Renal cortex interstitium (tissue), 11 donors: Measurements from ENCODE around the gene ACTRT2. TPM values are rescaled to one million over a fixed set of nuclear protein-coding genes. Genes with fewer than 3 reads are reported as not detected.

Experiments used
- DNase-seq, 11 donors: peaks; one replicate each; pipeline ENCODE4 v3.0.0-alpha.2; 2013; ENCODE audit warnings: low read depth in 9 of 11, low spot score in 4 of 11; ENCODE audit errors: extremely low read depth in 1 of 11
- polyA plus RNA-seq, 3 donors: library from polyadenylated mRNA; unstranded; fragments of 120-200 nt; gene quantifications; one replicate each; pipeline ENCODE4 v1.2.1, GENCODE V29; 2013; ENCODE audit not compliant: insufficient read length in 3 of 3

The ACTRT2 gene
- polyA plus RNA-seq, 3 donors: not detected

GRCh38 chr1:3027611-3028371 lies 6.5 kb downstream of the ACTRT2 start:
- DNase-seq: no peak

GRCh38 chr1:3028531-3029282 lies 7.4 kb downstream of the ACTRT2 start:
- DNase-seq: peak in 2 of 11 donors; percentile 15 to 22

GRCh38 chr1:3029481-3029961 lies 8.3 kb downstream of the ACTRT2 start:
- DNase-seq: no peak

GRCh38 chr1:3029991-3030662 lies 8.9 kb downstream of the ACTRT2 start:
- DNase-seq: no peak

- DNase-seq: no peak
These were observed 9.6 kb downstream of the ACTRT2 start for GRCh38 chr1:3030663-3031381.

- no peak for DNase-seq
These were observed 10.3 kb downstream of the ACTRT2 start for GRCh38 chr1:3031401-3032221.

GRCh38 chr1:3032371-3033039 lies 11.2 kb downstream of the ACTRT2 start:
- no peak for DNase-seq

- no peak for DNase-seq
These were observed 11.9 kb downstream of the ACTRT2 start for GRCh38 chr1:3033040-3033789.

- no peak for DNase-seq
These were observed 12.5 kb downstream of the ACTRT2 start for GRCh38 chr1:3033790-3034090.

GRCh38 chr1:3034162-3034561 lies 12.9 kb downstream of the ACTRT2 start:
- no peak for DNase-seq

- no peak for DNase-seq
These were observed 13.7 kb downstream of the ACTRT2 start for GRCh38 chr1:3034728-3035562.

GRCh38 chr1:3035563-3036446 lies 14.5 kb downstream of the ACTRT2 start:
- no peak for DNase-seq

GRCh38 chr1:3036447-3037280 lies 15.4 kb downstream of the ACTRT2 start:
- DNase-seq: no peak

GRCh38 chr1:3037281-3038040 lies 16.2 kb downstream of the ACTRT2 start:
- DNase-seq: no peak
